ENCODE data around the gene DLG3. TPM values are rescaled to one million over a fixed set of nuclear protein-coding genes. Genes with fewer than 3 reads are reported as not detected.

Gene DLG3
- total and polyA plus RNA-seq, 4 donors: 0.57 to 6.5 (median 1.7) TPM

DNA sequence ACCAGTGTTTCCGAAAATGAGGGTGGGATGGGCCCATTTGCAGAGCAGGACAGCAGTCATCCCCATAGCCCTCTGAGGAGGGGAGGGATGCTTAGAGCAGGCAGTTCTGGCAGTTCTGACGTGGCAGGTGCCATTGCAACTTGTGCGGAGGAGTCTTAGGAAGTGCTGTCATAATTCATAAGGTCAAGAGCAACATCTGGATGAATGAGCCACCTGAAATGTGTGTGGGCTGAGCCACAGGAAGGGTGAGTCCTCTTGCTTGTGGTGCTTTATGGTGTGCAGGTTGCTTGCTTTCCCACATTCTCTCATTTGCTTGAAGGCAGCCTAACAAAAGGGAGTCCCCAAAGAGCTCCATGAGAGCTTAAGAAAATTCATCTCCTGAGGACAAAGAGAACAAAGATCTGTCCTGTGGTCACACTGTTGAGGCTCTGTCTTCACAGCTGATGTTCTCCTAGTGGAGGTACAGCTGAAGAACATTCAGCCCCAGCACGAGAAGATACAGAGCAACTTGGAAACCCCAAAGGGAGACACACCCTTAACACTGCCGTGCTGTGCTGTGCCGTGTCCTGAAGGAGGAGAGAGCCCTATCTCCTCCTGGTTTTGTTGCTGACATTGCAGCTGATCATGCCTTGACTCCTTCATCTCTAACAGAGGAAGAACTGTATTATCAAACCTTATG lies 60.3 kb downstream of the DLG3 start:
- Histone ChIP-seq H3K9me3 (ENCODE audit: control insufficient read depth in 4 of 4, low read length in 3 of 4) (no peaks in the 10 kb centered on the region), H3K4me3 (ENCODE audit: low read depth in 1 of 3, low read length in 3 of 3) (no peak overlapping the region), H3K9ac (ENCODE audit: low read depth in 1 of 2, low read length in 2 of 2) (no peak overlapping the region), H3K36me3 (ENCODE audit: control insufficient read depth in 4 of 4, insufficient read depth in 3 of 4, low read depth in 1 of 4, low read length in 3 of 4) (no peaks in the 10 kb centered on the region), H3K4me1 (ENCODE audit: control insufficient read depth in 4 of 4, insufficient read depth in 4 of 4, low read length in 3 of 4) (no peaks in the 10 kb centered on the region), H3K27me3 (ENCODE audit: control insufficient read depth in 4 of 4, insufficient read depth in 4 of 4, low read length in 3 of 4) (no peaks in the 10 kb centered on the region), H3K27ac (ENCODE audit: low read depth in 1 of 2, low read length in 2 of 2) (no peak overlapping the region)
- TF ChIP-seq, protein P1, sequence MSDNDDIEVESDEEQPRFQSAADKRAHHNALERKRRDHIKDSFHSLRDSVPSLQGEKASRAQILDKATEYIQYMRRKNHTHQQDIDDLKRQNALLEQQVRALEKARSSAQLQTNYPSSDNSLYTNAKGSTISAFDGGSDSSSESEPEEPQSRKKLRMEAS (IDR thresholded peaks at IDR 0.05): no peak
- no peak for TF ChIP-seq HNF4A (conservative IDR thresholded peaks at IDR 0.05)
- TF ChIP-seq TAF1 (conservative IDR thresholded peaks at IDR 0.05): no peak
- no peak for TF ChIP-seq YY1 (IDR thresholded peaks at IDR 0.05)
- no peak for TF ChIP-seq HNF4G (IDR thresholded peaks at IDR 0.05)
- no peak for DNase-seq (ENCODE audit: low spot score)
- WGBS: 88% methylated on average over 6 of the region's 6 CpGs

DNA sequence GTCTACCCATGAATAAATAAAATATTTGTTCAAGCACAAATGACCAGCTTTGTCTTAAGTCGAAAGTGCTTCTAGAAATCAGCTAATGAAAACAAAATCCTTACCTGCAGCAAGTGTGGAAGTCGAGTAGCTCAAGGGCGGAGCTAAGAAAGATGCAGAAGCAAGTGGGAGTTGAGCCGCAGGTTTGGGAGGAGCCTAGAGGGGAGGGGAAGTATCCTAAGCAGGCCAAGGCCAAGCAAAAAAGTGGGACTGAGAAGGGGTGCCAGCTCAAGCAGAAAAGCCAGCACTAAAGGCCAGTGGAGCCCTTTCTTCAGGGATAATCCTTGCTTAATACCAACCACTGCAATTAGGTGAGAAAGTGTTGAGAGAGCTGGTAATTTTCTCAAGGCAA lies 60.8 kb downstream of the DLG3 start:
- no peaks in the 10 kb centered on the region for H3K4me1 ChIP-seq (ENCODE audit: control insufficient read depth in 4 of 4, insufficient read depth in 4 of 4, low read length in 3 of 4)
- no peaks in the 10 kb centered on the region for H3K9me3 ChIP-seq (ENCODE audit: control insufficient read depth in 4 of 4, low read length in 3 of 4)
- no peak for DNase-seq (ENCODE audit: low spot score)
- no peaks in the 10 kb centered on the region for H3K27me3 ChIP-seq (ENCODE audit: control insufficient read depth in 4 of 4, insufficient read depth in 4 of 4, low read length in 3 of 4)
- no peaks in the 10 kb centered on the region for H3K36me3 ChIP-seq (ENCODE audit: control insufficient read depth in 4 of 4, insufficient read depth in 3 of 4, low read depth in 1 of 4, low read length in 3 of 4)
- no peak overlapping the region for H3K27ac ChIP-seq (ENCODE audit: low read depth in 1 of 2, low read length in 2 of 2)
- TF ChIP-seq, protein P2, sequence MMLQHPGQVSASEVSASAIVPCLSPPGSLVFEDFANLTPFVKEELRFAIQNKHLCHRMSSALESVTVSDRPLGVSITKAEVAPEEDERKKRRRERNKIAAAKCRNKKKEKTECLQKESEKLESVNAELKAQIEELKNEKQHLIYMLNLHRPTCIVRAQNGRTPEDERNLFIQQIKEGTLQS (IDR thresholded peaks at IDR 0.05): no peak
- TF ChIP-seq YY1 (IDR thresholded peaks at IDR 0.05) (no peak), EGR1 (IDR thresholded peaks at IDR 0.05; ENCODE audit: low read depth in 2 of 2) (no peak), SP1 (IDR thresholded peaks at IDR 0.05) (no peak), HNF4G (IDR thresholded peaks at IDR 0.05) (no peak), HNF4A (conservative IDR thresholded peaks at IDR 0.05) (no peak), TAF1 (conservative IDR thresholded peaks at IDR 0.05) (no peak), RAD21 (IDR thresholded peaks at IDR 0.05) (no peak), JUND (IDR thresholded peaks at IDR 0.05) (no peak)
- TF ChIP-seq, protein P3, sequence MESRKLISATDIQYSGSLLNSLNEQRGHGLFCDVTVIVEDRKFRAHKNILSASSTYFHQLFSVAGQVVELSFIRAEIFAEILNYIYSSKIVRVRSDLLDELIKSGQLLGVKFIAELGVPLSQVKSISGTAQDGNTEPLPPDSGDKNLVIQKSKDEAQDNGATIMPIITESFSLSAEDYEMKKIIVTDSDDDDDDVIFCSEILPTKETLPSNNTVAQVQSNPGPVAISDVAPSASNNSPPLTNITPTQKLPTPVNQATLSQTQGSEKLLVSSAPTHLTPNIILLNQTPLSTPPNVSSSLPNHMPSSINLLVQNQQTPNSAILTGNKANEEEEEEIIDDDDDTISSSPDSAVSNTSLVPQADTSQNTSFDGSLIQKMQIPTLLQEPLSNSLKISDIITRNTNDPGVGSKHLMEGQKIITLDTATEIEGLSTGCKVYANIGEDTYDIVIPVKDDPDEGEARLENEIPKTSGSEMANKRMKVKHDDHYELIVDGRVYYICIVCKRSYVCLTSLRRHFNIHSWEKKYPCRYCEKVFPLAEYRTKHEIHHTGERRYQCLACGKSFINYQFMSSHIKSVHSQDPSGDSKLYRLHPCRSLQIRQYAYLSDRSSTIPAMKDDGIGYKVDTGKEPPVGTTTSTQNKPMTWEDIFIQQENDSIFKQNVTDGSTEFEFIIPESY (IDR thresholded peaks at IDR 0.05): no peak
- WGBS: 81% methylated on average over 4 of the region's 4 CpGs
- no peak overlapping the region for H3K9ac ChIP-seq (ENCODE audit: low read depth in 1 of 2, low read length in 2 of 2)
- no peak overlapping the region for H3K4me3 ChIP-seq (ENCODE audit: low read depth in 1 of 3, low read length in 3 of 3)

DNA sequence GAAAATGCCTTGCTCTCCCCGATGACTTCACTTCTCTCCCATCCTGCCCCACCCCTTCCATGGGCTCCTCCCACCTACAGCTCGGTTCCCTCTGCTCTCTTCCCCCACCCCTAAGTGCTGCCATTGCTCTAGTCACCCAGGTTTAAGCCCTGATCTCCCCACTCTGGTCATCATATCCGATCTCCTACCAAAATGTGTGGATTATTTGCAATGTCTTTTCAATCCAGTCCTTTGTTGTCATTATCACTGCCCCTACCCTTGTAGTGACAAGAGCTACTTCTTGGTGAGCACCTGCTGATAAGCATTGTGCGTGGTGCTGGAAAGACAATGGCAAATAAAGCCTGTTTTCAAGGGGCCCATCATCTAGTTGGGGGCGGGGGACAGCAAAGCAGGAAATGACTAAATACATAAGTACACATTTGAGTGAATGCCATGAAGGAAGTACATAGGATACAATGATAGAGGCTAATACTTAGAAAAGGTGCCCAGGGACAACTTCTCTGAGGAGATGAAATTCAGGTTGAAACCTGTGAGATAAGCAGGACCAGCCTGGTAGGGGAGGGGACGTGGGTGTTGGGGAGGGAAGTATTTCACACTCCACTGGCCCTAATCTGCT lies 63.8 kb downstream of the DLG3 start:
- DNase-seq (ENCODE audit: low spot score): no peak
- Histone ChIP-seq H3K9ac (ENCODE audit: low read depth in 1 of 2, low read length in 2 of 2) (no peak overlapping the region), H3K9me3 (ENCODE audit: control insufficient read depth in 4 of 4, low read length in 3 of 4) (no peaks in the 10 kb centered on the region), H3K4me3 (ENCODE audit: low read depth in 1 of 3, low read length in 3 of 3) (no peak overlapping the region), H3K27ac (ENCODE audit: low read depth in 1 of 2, low read length in 2 of 2) (no peak overlapping the region), H3K27me3 (ENCODE audit: control insufficient read depth in 4 of 4, insufficient read depth in 4 of 4, low read length in 3 of 4) (no peaks in the 10 kb centered on the region), H3K36me3 (ENCODE audit: control insufficient read depth in 4 of 4, insufficient read depth in 3 of 4, low read depth in 1 of 4, low read length in 3 of 4) (no peaks in the 10 kb centered on the region), H3K4me1 (ENCODE audit: control insufficient read depth in 4 of 4, insufficient read depth in 4 of 4, low read length in 3 of 4) (no peaks in the 10 kb centered on the region)
- 39% methylated on average over 6 of the region's 6 CpGs for WGBS
- TF ChIP-seq, protein P2 (IDR thresholded peaks at IDR 0.05): no peak
- TF ChIP-seq EGR1 (IDR thresholded peaks at IDR 0.05; ENCODE audit: low read depth in 2 of 2): no peak
- no peak for TF ChIP-seq JUND (IDR thresholded peaks at IDR 0.05)
- TF ChIP-seq, protein P1 (IDR thresholded peaks at IDR 0.05): no peak
- TF ChIP-seq, protein P4, sequence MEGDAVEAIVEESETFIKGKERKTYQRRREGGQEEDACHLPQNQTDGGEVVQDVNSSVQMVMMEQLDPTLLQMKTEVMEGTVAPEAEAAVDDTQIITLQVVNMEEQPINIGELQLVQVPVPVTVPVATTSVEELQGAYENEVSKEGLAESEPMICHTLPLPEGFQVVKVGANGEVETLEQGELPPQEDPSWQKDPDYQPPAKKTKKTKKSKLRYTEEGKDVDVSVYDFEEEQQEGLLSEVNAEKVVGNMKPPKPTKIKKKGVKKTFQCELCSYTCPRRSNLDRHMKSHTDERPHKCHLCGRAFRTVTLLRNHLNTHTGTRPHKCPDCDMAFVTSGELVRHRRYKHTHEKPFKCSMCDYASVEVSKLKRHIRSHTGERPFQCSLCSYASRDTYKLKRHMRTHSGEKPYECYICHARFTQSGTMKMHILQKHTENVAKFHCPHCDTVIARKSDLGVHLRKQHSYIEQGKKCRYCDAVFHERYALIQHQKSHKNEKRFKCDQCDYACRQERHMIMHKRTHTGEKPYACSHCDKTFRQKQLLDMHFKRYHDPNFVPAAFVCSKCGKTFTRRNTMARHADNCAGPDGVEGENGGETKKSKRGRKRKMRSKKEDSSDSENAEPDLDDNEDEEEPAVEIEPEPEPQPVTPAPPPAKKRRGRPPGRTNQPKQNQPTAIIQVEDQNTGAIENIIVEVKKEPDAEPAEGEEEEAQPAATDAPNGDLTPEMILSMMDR (IDR thresholded peaks at IDR 0.05; ENCODE audit: low read depth, low read length, missing input control): no peak
- TF ChIP-seq, protein P5, sequence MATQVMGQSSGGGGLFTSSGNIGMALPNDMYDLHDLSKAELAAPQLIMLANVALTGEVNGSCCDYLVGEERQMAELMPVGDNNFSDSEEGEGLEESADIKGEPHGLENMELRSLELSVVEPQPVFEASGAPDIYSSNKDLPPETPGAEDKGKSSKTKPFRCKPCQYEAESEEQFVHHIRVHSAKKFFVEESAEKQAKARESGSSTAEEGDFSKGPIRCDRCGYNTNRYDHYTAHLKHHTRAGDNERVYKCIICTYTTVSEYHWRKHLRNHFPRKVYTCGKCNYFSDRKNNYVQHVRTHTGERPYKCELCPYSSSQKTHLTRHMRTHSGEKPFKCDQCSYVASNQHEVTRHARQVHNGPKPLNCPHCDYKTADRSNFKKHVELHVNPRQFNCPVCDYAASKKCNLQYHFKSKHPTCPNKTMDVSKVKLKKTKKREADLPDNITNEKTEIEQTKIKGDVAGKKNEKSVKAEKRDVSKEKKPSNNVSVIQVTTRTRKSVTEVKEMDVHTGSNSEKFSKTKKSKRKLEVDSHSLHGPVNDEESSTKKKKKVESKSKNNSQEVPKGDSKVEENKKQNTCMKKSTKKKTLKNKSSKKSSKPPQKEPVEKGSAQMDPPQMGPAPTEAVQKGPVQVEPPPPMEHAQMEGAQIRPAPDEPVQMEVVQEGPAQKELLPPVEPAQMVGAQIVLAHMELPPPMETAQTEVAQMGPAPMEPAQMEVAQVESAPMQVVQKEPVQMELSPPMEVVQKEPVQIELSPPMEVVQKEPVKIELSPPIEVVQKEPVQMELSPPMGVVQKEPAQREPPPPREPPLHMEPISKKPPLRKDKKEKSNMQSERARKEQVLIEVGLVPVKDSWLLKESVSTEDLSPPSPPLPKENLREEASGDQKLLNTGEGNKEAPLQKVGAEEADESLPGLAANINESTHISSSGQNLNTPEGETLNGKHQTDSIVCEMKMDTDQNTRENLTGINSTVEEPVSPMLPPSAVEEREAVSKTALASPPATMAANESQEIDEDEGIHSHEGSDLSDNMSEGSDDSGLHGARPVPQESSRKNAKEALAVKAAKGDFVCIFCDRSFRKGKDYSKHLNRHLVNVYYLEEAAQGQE (IDR thresholded peaks at IDR 0.05): no peak
- no peak for TF ChIP-seq FOXA2 (IDR thresholded peaks at IDR 0.05)
- TF ChIP-seq, protein P3 (IDR thresholded peaks at IDR 0.05): no peak
- no peak for TF ChIP-seq RAD21 (IDR thresholded peaks at IDR 0.05)
- TF ChIP-seq YY1 (IDR thresholded peaks at IDR 0.05): no peak
- TF ChIP-seq HNF4A (conservative IDR thresholded peaks at IDR 0.05): no peak
- TF ChIP-seq HNF4G (IDR thresholded peaks at IDR 0.05): no peak
